Stimulated activated naive B cell treated with anti-CD40 and anti-IgM and Interleukin-4, amounts not matched to agents 10 μg/mL and 1 μg/mL and 100 μg/mL, for 72 hours (primary cell): Measurements from ENCODE around the gene PAN2.
"Not testable (repeated sequence)": the region's sequence is repeated elsewhere in the genome, so short reads cannot be mapped to it uniquely, and the experiment has no call there.

Source experiments
- ATAC-seq, 2 donors: fragments of 150-1000 bp; cut with Tn5 transposase; replicated peaks; 2 replicates each; pipeline ENCODE4 v1.10.0; 2021; ENCODE audit warnings: moderate library complexity in 1 of 2
- DNase-seq: peaks from one replicate; pipeline ENCODE4 v3.0.0; 2021
- H3K27ac Mint-ChIP-seq: one replicate; pipeline ENCODE4 v1.8.0; 2022; ENCODE audit warnings: mild to moderate bottlenecking, mixed read lengths
- H3K27me3 Mint-ChIP-seq, 2 donors: one replicate each; pipeline ENCODE4 v1.8.0; 2022; ENCODE audit warnings: mixed read lengths in 2 of 2
- H3K36me3 Mint-ChIP-seq, 2 donors: one replicate each; pipeline ENCODE4 v1.8.0; 2022; ENCODE audit warnings: mixed read lengths in 2 of 2, mild to moderate bottlenecking in 1 of 2
- H3K4me1 Mint-ChIP-seq, 2 donors: one replicate each; pipeline ENCODE4 v1.8.0; 2022; ENCODE audit warnings: mixed read lengths in 2 of 2, mild to moderate bottlenecking in 1 of 2
- H3K4me3 Mint-ChIP-seq, 2 donors: one replicate each; pipeline ENCODE4 v1.8.0; 2022; ENCODE audit warnings: mild to moderate bottlenecking in 2 of 2, mixed read lengths in 2 of 2, moderate library complexity in 1 of 2
- H3K9me3 Mint-ChIP-seq, 2 donors: one replicate each; pipeline ENCODE4 v1.8.0; 2022; ENCODE audit warnings: mixed read lengths in 2 of 2, mild to moderate bottlenecking in 1 of 2

PAN2 gene

GRCh38 chr12:56286044-56286830 is 47.6 kb downstream of the PAN2 start:
- Mint-ChIP-seq H3K36me3 (peaks cover 25 to 54% of the 10 kb centered on the region in 2 donors), H3K9me3 (no peaks in the 10 kb centered on the region), H3K4me1 (peaks cover 7 to 10% of the 10 kb centered on the region in 2 donors), H3K4me3 (no peak overlapping the region), H3K27me3 (no peaks in the 10 kb centered on the region), H3K27ac (no peak overlapping the region)
- DNase-seq (no peak), ATAC-seq (no peak)

- H3K27me3 Mint-ChIP-seq, H3K4me3 Mint-ChIP-seq, H3K4me1 Mint-ChIP-seq, H3K27ac Mint-ChIP-seq, H3K9me3 Mint-ChIP-seq, DNase-seq, ATAC-seq: not testable (repeated sequence)
- H3K36me3 Mint-ChIP-seq: peaks cover 24 to 46% of the 10 kb centered on the region in 2 donors
Observed at GRCh38 chr12:56284263-56284662, 49.5 kb downstream of the PAN2 start.

- Mint-ChIP-seq H3K4me1 (peaks cover 4 to 8% of the 10 kb centered on the region in 2 donors), H3K36me3 (peaks cover 24 to 49% of the 10 kb centered on the region in 2 donors), H3K9me3 (no peaks in the 10 kb centered on the region), H3K27me3 (no peaks in the 10 kb centered on the region), H3K27ac (peak overlapping the region; percentile 88), H3K4me3 (no peak overlapping the region)
- ATAC-seq (no peak), DNase-seq (no peak)
Observed at GRCh38 chr12:56282579-56282978, 51.2 kb downstream of the PAN2 start.

- Mint-ChIP-seq H3K4me3 (no peak overlapping the region), H3K9me3 (no peaks in the 10 kb centered on the region), H3K27me3 (no peaks in the 10 kb centered on the region), H3K27ac (peak overlapping the region; percentile 88), H3K4me1 (peaks cover 4 to 8% of the 10 kb centered on the region in 2 donors), H3K36me3 (peaks cover 22 to 49% of the 10 kb centered on the region in 2 donors)
- ATAC-seq (no peak), DNase-seq (no peak)
Observed at GRCh38 chr12:56282030-56282429, 51.8 kb downstream of the PAN2 start.

GRCh38 chr12:56280849-56281248 is 53.0 kb downstream of the PAN2 start:
- Mint-ChIP-seq H3K4me1 (peaks cover 4 to 6% of the 10 kb centered on the region in 2 donors), H3K27me3 (no peaks in the 10 kb centered on the region), H3K4me3 (no peak overlapping the region), H3K36me3 (peaks cover 19 to 44% of the 10 kb centered on the region in 2 donors), H3K27ac (no peak overlapping the region), H3K9me3 (no peaks in the 10 kb centered on the region)
- ATAC-seq (no peak), DNase-seq (no peak)

- H3K27ac Mint-ChIP-seq: no peak overlapping the region
Observed at GRCh38 chr12:56278905-56279304, 54.9 kb downstream of the PAN2 start.

GRCh38 chr12:56274299-56274698 is 59.5 kb downstream of the PAN2 start:
- H3K9me3 Mint-ChIP-seq: no peaks in the 10 kb centered on the region
- H3K36me3 Mint-ChIP-seq: peaks cover 23 to 42% of the 10 kb centered on the region in 2 donors
- DNase-seq (no peak), ATAC-seq (no peak)
- H3K4me3 Mint-ChIP-seq: no peak overlapping the region
- H3K27ac Mint-ChIP-seq: no peak overlapping the region
- H3K4me1 Mint-ChIP-seq: no peaks in the 10 kb centered on the region
- H3K27me3 Mint-ChIP-seq: no peaks in the 10 kb centered on the region

More at GRCh38 chr12:56278905-56279304, 54.9 kb downstream of the PAN2 start:
- H3K36me3 Mint-ChIP-seq: peaks cover 22 to 46% of the 10 kb centered on the region in 2 donors
- no peak for ATAC-seq
- DNase-seq: no peak
- no peaks in the 10 kb centered on the region for H3K27me3 Mint-ChIP-seq
- H3K4me1 Mint-ChIP-seq: peaks cover 4 to 6% of the 10 kb centered on the region in 2 donors
- H3K4me3 Mint-ChIP-seq: no peak overlapping the region
- no peaks in the 10 kb centered on the region for H3K9me3 Mint-ChIP-seq

GRCh38 chr12:56272468-56272867 is 61.3 kb downstream of the PAN2 start:
- not testable (repeated sequence) for H3K4me3 Mint-ChIP-seq, H3K9me3 Mint-ChIP-seq, H3K27me3 Mint-ChIP-seq, ATAC-seq, H3K27ac Mint-ChIP-seq, DNase-seq
- peaks cover 23 to 41% of the 10 kb centered on the region in 2 donors for H3K36me3 Mint-ChIP-seq
- peaks cover 8 to 11% of the 10 kb centered on the region in 2 donors for H3K4me1 Mint-ChIP-seq

GRCh38 chr12:56271031-56271430 is 62.8 kb downstream of the PAN2 start:
- no peak overlapping the region for H3K4me3 Mint-ChIP-seq
- peak overlapping the region; percentile 10 for H3K27ac Mint-ChIP-seq
- no peaks in the 10 kb centered on the region for H3K27me3 Mint-ChIP-seq
- H3K9me3 Mint-ChIP-seq: no peaks in the 10 kb centered on the region
- H3K36me3 Mint-ChIP-seq: peaks cover 22 to 39% of the 10 kb centered on the region in 2 donors
- ATAC-seq: no peak
- H3K4me1 Mint-ChIP-seq: peaks cover 15 to 21% of the 10 kb centered on the region in 2 donors
- no peak for DNase-seq

GRCh38 chr12:56267443-56268071 is 66.2 kb downstream of the PAN2 start:
- no peaks in the 10 kb centered on the region for H3K9me3 Mint-ChIP-seq
- peak overlapping the region; percentile 63 for H3K27ac Mint-ChIP-seq
- DNase-seq: no peak
- peak; percentile 50 to 51 for ATAC-seq
- H3K36me3 Mint-ChIP-seq: peaks cover 9 to 20% of the 10 kb centered on the region in 2 donors
- H3K27me3 Mint-ChIP-seq: no peaks in the 10 kb centered on the region
- peaks cover 17 to 21% of the 10 kb centered on the region in 2 donors for H3K4me1 Mint-ChIP-seq
- peak overlapping the region; percentile 93 to 96 for H3K4me3 Mint-ChIP-seq

- Mint-ChIP-seq H3K4me3 (peak within 1 kb of the TSS; percentile 93 to 96), H3K27ac (peak within 1 kb of the TSS; percentile 97), H3K36me3 (peaks cover 9 to 16% of the 10 kb centered on the region in 2 donors), H3K9me3 (no peaks in the 10 kb centered on the region), H3K4me1 (peaks cover 17 to 21% of the 10 kb centered on the region in 2 donors), H3K27me3 (no peaks in the 10 kb centered on the region)
- DNase-seq: peak; percentile 85
- ATAC-seq: peak; percentile 90 to 93
Observed at GRCh38 chr12:56266693-56267442, 66.9 kb downstream of the PAN2 start, which contains the start of gene COQ10A. COQ10A (plus strand) TSS chr12:56266942; CDS start chr12:56267119, 177 bp downstream.
